Fibroblast of the aortic adventitia (primary cell): Measurements from ENCODE around the gene PLEK2. TPM values are rescaled to one million over a fixed set of nuclear protein-coding genes. Genes with fewer than 3 reads are reported as not detected.

Experiments used
- DNase-seq: peaks from one replicate; pipeline ENCODE4 v3.0.0-alpha.2; 2010; ENCODE audit warnings: low read depth
- H3K4me3 ChIP-seq: 2 replicates; pipeline ENCODE4 v1.5.1; 2011; ENCODE audit warnings: low read depth, mild to moderate bottlenecking, control low read depth, low read length, moderate library complexity
- total RNA-seq: library from RNA; depleted of rRNA; stranded (reverse); fragments of >200 nt; gene quantifications from 2 replicates; pipeline ENCODE4 v1.2.3, GENCODE V29; 2012; ENCODE audit warnings: low replicate concordance
- TF ChIP-seq, protein P1 (sequence below): IDR thresholded peaks from 2 replicates; pipeline ENCODE4 v1.5.1; 2011; ENCODE audit warnings: mild to moderate bottlenecking, low read length, control low read depth, inconsistent platforms; ENCODE audit not compliant: insufficient read depth

PLEK2 gene
- total RNA-seq, 1 donor, result 1.8 TPM

DNA sequence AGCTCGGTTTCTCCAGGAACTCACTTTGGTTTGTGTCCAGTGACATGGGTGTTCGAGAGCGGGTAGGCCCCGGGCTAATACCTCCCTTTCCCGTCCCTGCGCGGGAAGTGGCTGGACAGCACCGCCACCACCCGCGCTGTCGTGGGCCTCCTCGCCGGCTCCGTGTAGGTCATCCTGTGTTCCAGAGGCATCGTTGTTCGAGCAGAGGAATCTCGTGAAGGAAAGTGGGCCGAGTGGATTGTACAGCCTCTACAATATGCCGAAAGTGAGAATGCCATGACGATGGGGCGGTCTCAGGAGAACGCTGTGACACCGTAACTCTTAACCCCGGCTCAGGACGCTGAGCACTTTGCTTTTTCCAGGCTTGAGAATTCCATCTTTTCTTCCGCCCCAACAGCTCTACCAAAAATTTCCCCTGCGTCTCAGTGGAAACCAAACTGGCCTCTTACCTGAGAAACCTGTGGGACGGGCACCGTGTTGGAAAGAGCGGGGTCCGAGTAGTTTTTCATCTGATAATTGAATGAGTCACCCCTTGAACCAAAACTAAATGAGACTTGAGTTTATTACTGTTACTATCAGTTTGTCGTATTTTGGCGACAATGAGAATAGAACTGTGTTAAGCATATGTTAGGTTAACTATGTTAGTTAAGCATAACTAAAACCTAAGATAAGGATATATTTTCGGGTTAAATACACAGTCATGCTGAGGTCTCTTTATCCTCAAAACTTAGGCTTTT, 51.3 kb downstream of the PLEK2 start:
- no peak for DNase-seq
- peak overlapping the region; percentile 95 for H3K4me3 ChIP-seq
- TF ChIP-seq, protein P1, sequence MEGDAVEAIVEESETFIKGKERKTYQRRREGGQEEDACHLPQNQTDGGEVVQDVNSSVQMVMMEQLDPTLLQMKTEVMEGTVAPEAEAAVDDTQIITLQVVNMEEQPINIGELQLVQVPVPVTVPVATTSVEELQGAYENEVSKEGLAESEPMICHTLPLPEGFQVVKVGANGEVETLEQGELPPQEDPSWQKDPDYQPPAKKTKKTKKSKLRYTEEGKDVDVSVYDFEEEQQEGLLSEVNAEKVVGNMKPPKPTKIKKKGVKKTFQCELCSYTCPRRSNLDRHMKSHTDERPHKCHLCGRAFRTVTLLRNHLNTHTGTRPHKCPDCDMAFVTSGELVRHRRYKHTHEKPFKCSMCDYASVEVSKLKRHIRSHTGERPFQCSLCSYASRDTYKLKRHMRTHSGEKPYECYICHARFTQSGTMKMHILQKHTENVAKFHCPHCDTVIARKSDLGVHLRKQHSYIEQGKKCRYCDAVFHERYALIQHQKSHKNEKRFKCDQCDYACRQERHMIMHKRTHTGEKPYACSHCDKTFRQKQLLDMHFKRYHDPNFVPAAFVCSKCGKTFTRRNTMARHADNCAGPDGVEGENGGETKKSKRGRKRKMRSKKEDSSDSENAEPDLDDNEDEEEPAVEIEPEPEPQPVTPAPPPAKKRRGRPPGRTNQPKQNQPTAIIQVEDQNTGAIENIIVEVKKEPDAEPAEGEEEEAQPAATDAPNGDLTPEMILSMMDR, result no peak

DNA sequence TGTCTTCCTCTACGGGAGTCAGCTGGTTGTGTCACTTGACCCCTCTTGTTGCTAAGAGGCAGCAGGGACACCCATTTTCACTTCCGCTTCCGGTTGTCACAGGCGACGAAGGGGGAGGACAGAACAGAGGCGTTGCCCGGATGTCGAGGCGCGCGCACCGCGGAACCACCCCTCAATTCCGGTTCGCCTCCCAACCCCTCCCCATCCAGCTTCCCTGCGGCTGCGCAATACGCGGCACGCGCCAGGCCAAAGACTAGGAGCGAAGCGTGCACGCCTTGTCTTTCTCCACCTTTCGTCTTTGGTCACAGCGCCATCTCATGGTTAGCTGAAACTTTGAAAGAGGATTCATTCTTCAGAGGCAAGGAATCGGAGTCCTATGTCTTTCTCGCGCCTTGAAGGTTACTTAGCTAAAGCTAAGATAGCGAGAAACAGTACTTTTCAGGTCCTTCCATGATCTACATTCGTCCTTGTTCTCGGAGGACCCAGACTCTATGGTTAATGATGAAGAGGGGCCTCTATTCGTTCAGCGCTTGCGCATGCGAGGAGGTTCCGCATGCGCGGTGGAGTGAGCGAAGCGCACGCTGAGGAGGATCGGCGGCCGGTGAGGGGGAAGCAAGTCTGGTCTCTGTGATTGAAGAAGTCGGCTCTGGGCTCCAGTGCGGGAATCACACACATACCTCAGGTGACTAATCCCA, 52.0 kb downstream of the PLEK2 start, which contains the start of the genes ATP6V1D and EIF2S1:
Gene ATP6V1D, minus strand, starts transcription at position 30 of the 695 bp plus-strand sequence. CDS start 106 bp downstream, outside the sequence.
Gene EIF2S1, plus strand, starts transcription at position 554 of the 695 bp plus-strand sequence. CDS start 4,440 bp downstream, outside the sequence.
- TF ChIP-seq, protein P1, result peak; percentile 95
- peak; percentile 99 for DNase-seq
- H3K4me3 ChIP-seq, result peak within 1 kb of the TSS; percentile 95

DNA sequence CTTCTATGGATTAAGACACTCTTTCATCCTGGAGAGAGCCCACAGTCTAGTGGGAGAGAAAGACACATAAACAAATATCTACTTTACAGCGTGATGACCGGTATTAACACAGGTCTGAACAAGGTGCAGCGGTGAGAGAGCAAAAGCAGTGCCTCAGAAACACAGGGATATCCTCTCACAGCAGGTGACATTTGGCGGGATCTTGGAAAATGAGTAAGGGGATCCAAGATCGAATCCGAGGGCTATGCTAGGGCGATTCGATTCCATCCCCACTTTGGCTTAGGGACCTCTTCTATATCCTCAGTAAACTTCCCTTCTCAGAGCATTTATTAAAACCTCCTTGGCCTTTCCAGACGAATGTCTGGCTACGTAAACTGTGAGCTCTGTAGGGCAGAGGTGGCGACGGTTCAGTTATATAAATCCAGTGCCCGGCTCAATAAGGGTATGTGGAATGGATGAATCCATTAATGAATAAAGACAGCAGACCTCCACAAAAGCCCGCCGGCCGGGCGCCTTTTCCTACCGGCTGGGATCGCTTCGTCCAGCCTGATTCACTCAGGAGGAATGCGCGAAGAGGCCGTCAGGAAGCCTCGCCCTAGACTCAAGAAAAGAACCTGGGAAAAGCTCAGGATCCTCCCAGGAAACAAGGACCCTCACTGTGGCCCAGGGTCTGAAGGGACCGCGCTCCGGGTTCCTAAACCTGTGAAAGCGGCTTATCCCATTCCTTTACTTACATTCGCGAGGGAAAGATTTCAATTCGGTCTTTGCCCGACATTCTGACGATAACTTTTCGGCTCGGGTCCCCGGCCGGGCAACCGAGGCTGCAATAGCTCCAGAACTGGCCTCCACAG, 52.8 kb downstream of the PLEK2 start:
- peak overlapping the region; percentile 92 for H3K4me3 ChIP-seq
- TF ChIP-seq, protein P1, result no peak
- DNase-seq, result peak; percentile 63

DNA sequence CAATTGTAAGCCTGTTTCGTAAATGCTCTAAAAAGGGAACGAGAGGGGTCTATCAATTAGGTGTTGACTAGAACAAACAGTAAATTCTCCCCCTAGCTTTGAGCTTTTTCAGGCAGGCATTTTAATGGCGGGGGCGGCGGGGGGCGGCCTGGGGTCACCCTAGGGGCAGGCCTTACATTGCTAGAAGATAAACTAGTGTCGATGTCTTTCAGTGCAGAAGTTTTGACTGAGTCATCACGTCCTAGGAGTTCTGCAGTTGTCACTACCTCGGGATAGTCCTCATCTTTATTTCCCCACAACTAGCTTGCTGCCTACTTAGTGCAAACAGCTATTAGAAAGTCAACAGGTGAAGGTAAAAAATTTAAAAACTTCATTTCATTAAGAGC, 54.0 kb downstream of the PLEK2 start:
- peak overlapping the region; percentile 92 for H3K4me3 ChIP-seq
- no peak for DNase-seq
- TF ChIP-seq, protein P1, result no peak

DNA sequence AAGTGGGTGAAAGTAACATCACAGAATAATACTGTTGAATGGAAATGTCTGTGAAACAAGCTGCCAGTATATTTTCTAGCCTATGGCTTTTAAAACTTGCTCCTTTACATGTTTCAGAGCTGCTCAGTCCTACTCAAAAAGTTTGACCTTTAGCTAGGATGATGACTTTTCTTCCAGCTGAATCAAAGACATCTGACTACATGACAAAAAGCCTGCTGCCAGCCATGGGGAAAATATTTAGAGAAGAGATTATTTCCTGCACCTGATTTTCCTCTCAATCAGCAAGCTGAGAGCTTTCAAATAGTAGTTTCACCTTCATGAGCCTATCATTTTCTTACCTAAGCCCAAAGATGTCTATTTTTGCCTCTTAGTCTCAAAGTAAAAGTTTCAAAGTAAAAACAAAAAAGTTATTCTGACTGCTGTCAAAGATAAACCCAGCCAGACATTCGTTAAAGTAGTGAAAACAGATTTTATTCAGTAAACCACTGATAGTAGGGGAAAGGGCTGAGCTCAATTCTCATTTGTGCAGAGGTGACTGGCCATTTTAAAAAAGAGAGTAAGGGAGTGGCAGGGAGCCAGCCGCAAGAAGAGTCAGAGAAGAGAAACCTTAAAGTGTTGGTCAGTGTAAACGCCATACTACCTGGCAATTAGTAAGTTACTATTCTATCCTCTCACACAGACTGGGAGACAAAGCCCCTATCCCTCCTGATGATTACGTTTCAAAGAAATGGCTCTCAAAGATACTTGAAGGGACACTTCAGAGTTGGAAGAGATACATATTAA, 54.6 kb downstream of the PLEK2 start:
- TF ChIP-seq, protein P1, result no peak
- H3K4me3 ChIP-seq, result peak overlapping the region; percentile 92
- DNase-seq, result no peak

DNA sequence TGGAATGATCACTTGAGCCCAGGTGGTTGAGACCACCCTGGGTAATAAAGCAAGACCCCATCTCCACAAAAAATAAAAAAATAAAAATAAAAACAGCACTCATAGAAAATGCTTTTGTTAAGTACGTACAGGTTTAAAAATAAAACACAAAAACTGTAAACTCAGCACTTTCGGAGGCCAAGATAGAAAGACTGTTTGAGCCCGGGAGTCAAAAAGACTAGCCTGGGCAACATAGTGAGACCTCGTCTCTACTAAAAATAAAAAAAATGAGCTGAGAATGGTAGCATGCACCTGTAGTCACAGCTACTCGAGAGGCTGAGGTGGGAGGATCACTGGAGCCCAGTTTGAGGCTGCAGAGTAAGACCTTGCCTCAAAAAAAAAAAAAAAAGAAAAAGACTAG, 59.9 kb downstream of the PLEK2 start:
- no peak for DNase-seq
- H3K4me3 ChIP-seq, result no peak overlapping the region
- TF ChIP-seq, protein P1, result no peak
